CD14-positive monocyte (primary cell): Measurements from ENCODE around the gene CUL2. TPM values are rescaled to one million over a fixed set of nuclear protein-coding genes. Genes with fewer than 3 reads are reported as not detected.

Experiments used
- DNase-seq, 3 donors: peaks; one replicate each; pipeline ENCODE4 v3.0.0-alpha.2; 2011 to 2022
- H2AFZ ChIP-seq: 2 replicates; pipeline ENCODE4 v1.6.0; 2012; ENCODE audit warnings: mild to moderate bottlenecking, low read depth, low read length, inconsistent platforms; ENCODE audit not compliant: insufficient read depth, poor library complexity, severe bottlenecking
- H3K27ac ChIP-seq, 2 donors: 1 replicate in 1 of 2; 2 replicates in 1 of 2; pipeline ENCODE4 v1.5.1; 2012 to 2013; ENCODE audit warnings: low read length in 2 of 2, control low read depth in 1 of 2, inconsistent platforms in 1 of 2, low read depth in 1 of 2, mild to moderate bottlenecking in 1 of 2
- H3K27me3 ChIP-seq, 2 donors: one replicate each; pipeline versions ENCODE4 v1.6.0 to v1.6.1; 2011 to 2013; ENCODE audit warnings: low read length in 2 of 2; ENCODE audit not compliant: control insufficient read depth in 2 of 2, insufficient read depth in 2 of 2
- H3K36me3 ChIP-seq, 2 donors: replicated peaks in 1 of 2; 1 replicate in 1 of 2; 2 replicates in 1 of 2; pipeline versions ENCODE4 v1.5.1 to v1.6.1; 2012 to 2013; ENCODE audit warnings: low read length in 2 of 2, control low read depth in 1 of 2, inconsistent platforms in 1 of 2, mild to moderate bottlenecking in 1 of 2; ENCODE audit not compliant: insufficient read depth in 2 of 2, control insufficient read depth in 1 of 2
- H3K4me1 ChIP-seq, 2 donors: 1 replicate in 1 of 2; 2 replicates in 1 of 2; pipeline versions ENCODE4 v1.5.1 to v1.6.1; 2012 to 2013; ENCODE audit warnings: low read length in 2 of 2, control low read depth in 1 of 2, inconsistent platforms in 1 of 2, mild to moderate bottlenecking in 1 of 2, moderate library complexity in 1 of 2; ENCODE audit not compliant: insufficient read depth in 2 of 2, control insufficient read depth in 1 of 2
- H3K4me2 ChIP-seq: replicated peaks from 2 replicates; pipeline ENCODE3; 2012; ENCODE audit warnings: low read length, moderate library complexity, mild to moderate bottlenecking; ENCODE audit not compliant: poor library complexity, severe bottlenecking; ENCODE audit errors: extremely low read depth
- H3K4me3 ChIP-seq, 3 experiments: fragments of 200-600 bp in 1 of 3; sonication (generic) in 1 of 3; replicated peaks in 1 of 3; 1 replicate in 2 of 3; 2 replicates in 1 of 3; pipeline ENCODE4 v1.5.1; 2011 to 2013; ENCODE audit warnings: low read length in 3 of 3, mild to moderate bottlenecking in 3 of 3, control low read depth in 2 of 3, low read depth in 2 of 3, inconsistent platforms in 1 of 3, moderate library complexity in 1 of 3
- H3K79me2 ChIP-seq: 2 replicates; pipeline ENCODE4 v1.6.0; 2012; ENCODE audit warnings: mild to moderate bottlenecking, control low read depth, inconsistent platforms, low read length, moderate library complexity; ENCODE audit not compliant: insufficient read depth
- H3K9ac ChIP-seq: 2 replicates; pipeline ENCODE4 v1.6.0; 2017; ENCODE audit warnings: low read length, mild to moderate bottlenecking; ENCODE audit not compliant: insufficient read depth, poor library complexity, severe bottlenecking
- H3K9me3 ChIP-seq, 2 donors: replicated peaks in 1 of 2; 1 replicate in 1 of 2; 2 replicates in 1 of 2; pipeline versions ENCODE4 v1.5.1 to v1.6.1; 2012 to 2013; ENCODE audit warnings: low read length in 2 of 2, control low read depth in 1 of 2; ENCODE audit not compliant: control insufficient read depth in 1 of 2, insufficient read depth in 1 of 2
- H4K20me1 ChIP-seq: 2 replicates; pipeline ENCODE4 v1.6.0; 2012; ENCODE audit warnings: mild to moderate bottlenecking, low read length, control low read depth, moderate library complexity; ENCODE audit not compliant: insufficient read depth
- H3K27ac Mint-ChIP-seq, 7 donors: one replicate each; pipeline ENCODE4 v1.8.0; 2020; ENCODE audit warnings: mild to moderate bottlenecking in 7 of 7, mixed read lengths in 7 of 7, moderate library complexity in 6 of 7, inconsistent platforms in 2 of 7
- H3K27me3 Mint-ChIP-seq, 3 donors: one replicate each; pipeline ENCODE4 v1.8.0; 2021 to 2022; ENCODE audit warnings: low read depth in 3 of 3, mild to moderate bottlenecking in 3 of 3, mixed read lengths in 3 of 3, moderate library complexity in 3 of 3, inconsistent platforms in 1 of 3
- H3K36me3 Mint-ChIP-seq, 2 donors: one replicate each; pipeline ENCODE4 v1.8.0; 2020; ENCODE audit warnings: mixed read lengths in 2 of 2, inconsistent platforms in 1 of 2, mild to moderate bottlenecking in 1 of 2
- H3K4me1 Mint-ChIP-seq: one replicate; pipeline ENCODE4 v1.8.0; 2020; ENCODE audit warnings: mild to moderate bottlenecking, mixed read lengths
- H3K4me3 Mint-ChIP-seq, 2 donors: one replicate each; pipeline ENCODE4 v1.8.0; 2020; ENCODE audit warnings: mild to moderate bottlenecking in 2 of 2, mixed read lengths in 2 of 2, moderate library complexity in 1 of 2
- H3K9me3 Mint-ChIP-seq, 7 donors: one replicate each; pipeline ENCODE4 v1.8.0; 2020 to 2022; ENCODE audit warnings: mixed read lengths in 7 of 7, mild to moderate bottlenecking in 6 of 7, moderate library complexity in 6 of 7, inconsistent platforms in 2 of 7
- WGBS: methylation state at CpG from one replicate; pipeline ENCODE4 v1.1.5; 2013; ENCODE audit warnings: missing lambda C conversion rate; ENCODE audit not compliant: insufficient coverage; 5-methylcytosine and 5-hydroxymethylcytosine counted together
- intact Hi-C, 2 donors: fragments of 100-400 bp; cut with micrococcal nuclease; formaldehyde crosslinking; loops; one replicate each; pipeline versions ENCODE4 v1.15.0 to v1.15.1; 2023
- polyA plus RNA-seq, 3 donors: library from polyadenylated mRNA; depleted of rRNA in 1 of 3; unstranded in 2 of 3; stranded (reverse) in 1 of 3; fragments of 300-500 nt in 2 of 3; fragments of >200 nt in 1 of 3; fragmentation: Illumina TruSeq in 2 of 3; gene quantifications; 1 replicate in 2 of 3; 2 replicates in 1 of 3; pipeline ENCODE4 v1.2.3, GENCODE V29; 2012 to 2021
- TF ChIP-seq, protein P1 (sequence below): fragments of 200-600 bp; IDR thresholded peaks from one replicate; pipeline ENCODE4 v1.8.0; 2022; ENCODE audit warnings: antibody characterized with exemption, mild to moderate bottlenecking

CUL2 gene
- polyA plus RNA-seq, 3 donors: 10.2 to 22.8 (median 12.9) TPM

DNA sequence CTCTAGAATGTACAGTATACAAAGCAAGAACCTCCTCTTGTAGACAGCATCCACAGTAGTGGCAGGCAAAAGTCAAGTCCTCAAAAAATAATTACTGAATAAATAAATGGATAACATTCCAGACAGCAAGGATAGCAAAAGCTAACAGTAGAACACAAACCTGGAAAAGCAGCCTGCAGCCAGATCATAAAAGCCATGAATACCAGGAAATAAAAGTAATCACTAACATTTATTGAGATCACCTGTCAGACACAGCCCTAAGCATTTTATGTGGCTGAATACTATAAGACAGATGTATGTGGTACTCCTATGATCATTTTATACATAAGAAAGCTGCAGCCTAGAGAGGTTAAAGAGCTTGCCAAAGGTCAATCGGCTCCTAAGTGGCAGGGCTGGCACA, 34.0 kb downstream of the CUL2 start:
- no peak overlapping the region for H3K27ac ChIP-seq
- no peaks in the 10 kb centered on the region for H3K9me3 ChIP-seq
- H4K20me1 ChIP-seq: peaks cover 9% of the 10 kb centered on the region
- Mint-ChIP-seq H3K27me3 (no peaks in the 10 kb centered on the region), H3K27ac (peak overlapping the region in 1 of 7 donors; percentile 31), H3K4me3 (no peak overlapping the region), H3K36me3 (peaks cover 71 to 92% of the 10 kb centered on the region in 2 donors), H3K4me1 (peaks cover 11% of the 10 kb centered on the region), H3K9me3 (peaks cover 0 to 2% (median 0%) of the 10 kb centered on the region in 7 donors)
- WGBS: no CpG with 5 or more reads among the region's 1 CpG
- no peak overlapping the region for H3K4me3 ChIP-seq
- no peak overlapping the region for H3K4me2 ChIP-seq
- H3K36me3 ChIP-seq: peaks cover 73 to 93% of the 10 kb centered on the region in 2 donors
- H3K27me3 ChIP-seq: no peaks in the 10 kb centered on the region
- TF ChIP-seq, protein P1, sequence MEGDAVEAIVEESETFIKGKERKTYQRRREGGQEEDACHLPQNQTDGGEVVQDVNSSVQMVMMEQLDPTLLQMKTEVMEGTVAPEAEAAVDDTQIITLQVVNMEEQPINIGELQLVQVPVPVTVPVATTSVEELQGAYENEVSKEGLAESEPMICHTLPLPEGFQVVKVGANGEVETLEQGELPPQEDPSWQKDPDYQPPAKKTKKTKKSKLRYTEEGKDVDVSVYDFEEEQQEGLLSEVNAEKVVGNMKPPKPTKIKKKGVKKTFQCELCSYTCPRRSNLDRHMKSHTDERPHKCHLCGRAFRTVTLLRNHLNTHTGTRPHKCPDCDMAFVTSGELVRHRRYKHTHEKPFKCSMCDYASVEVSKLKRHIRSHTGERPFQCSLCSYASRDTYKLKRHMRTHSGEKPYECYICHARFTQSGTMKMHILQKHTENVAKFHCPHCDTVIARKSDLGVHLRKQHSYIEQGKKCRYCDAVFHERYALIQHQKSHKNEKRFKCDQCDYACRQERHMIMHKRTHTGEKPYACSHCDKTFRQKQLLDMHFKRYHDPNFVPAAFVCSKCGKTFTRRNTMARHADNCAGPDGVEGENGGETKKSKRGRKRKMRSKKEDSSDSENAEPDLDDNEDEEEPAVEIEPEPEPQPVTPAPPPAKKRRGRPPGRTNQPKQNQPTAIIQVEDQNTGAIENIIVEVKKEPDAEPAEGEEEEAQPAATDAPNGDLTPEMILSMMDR: no peak
- H3K4me1 ChIP-seq: peaks cover 0 to 7% of the 10 kb centered on the region in 2 donors
- intact Hi-C loops: no loop called here
- no peak for DNase-seq
- no peak overlapping the region for H2AFZ ChIP-seq
- H3K79me2 ChIP-seq: no peaks in the 10 kb centered on the region
- H3K9ac ChIP-seq: no peak overlapping the region

DNA sequence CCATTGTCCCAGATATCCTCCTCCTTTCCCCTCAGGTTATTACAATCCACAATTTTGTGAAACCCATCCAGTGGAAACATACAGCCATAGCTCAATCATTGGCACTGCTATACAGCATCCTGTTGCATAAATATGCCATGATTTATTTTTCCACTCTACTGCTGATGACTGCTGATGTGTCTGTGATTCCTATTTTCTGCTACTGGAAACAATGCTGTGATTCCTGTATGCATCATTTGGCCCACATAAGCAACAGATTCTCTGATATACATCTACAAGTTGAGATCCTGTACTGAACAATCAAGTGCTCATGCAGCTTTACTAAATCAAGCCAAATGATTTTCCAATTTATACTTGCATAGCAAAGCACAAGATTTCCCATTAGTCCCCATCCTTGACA, 39.6 kb downstream of the CUL2 start:
- Histone ChIP-seq H4K20me1 (no peaks in the 10 kb centered on the region), H3K4me2 (no peak overlapping the region), H3K9me3 (no peaks in the 10 kb centered on the region), H3K79me2 (no peaks in the 10 kb centered on the region), H3K4me1 (no peaks in the 10 kb centered on the region), H3K36me3 (peaks cover 68 to 88% of the 10 kb centered on the region in 2 donors), H3K27me3 (no peaks in the 10 kb centered on the region), H3K4me3 (no peak overlapping the region), H3K9ac (no peak overlapping the region), H2AFZ (no peak overlapping the region), H3K27ac (no peak overlapping the region)
- Mint-ChIP-seq H3K9me3 (peaks cover 0 to 2% (median 0%) of the 10 kb centered on the region in 7 donors), H3K4me1 (peaks cover 11% of the 10 kb centered on the region), H3K4me3 (no peak overlapping the region), H3K36me3 (peaks cover 72 to 80% of the 10 kb centered on the region in 2 donors), H3K27ac (no peak overlapping the region), H3K27me3 (no peaks in the 10 kb centered on the region)
- TF ChIP-seq, protein P1: no peak
- DNase-seq: no peak
- intact Hi-C loops: no loop called here
